Measurements from ENCODE around the gene MCOLN1. TPM values are rescaled to one million over a fixed set of nuclear protein-coding genes. Genes with fewer than 3 reads are reported as not detected.

Gene MCOLN1
- total RNA-seq, 1 donor from 2014 or later, result 5.2 TPM

DNA sequence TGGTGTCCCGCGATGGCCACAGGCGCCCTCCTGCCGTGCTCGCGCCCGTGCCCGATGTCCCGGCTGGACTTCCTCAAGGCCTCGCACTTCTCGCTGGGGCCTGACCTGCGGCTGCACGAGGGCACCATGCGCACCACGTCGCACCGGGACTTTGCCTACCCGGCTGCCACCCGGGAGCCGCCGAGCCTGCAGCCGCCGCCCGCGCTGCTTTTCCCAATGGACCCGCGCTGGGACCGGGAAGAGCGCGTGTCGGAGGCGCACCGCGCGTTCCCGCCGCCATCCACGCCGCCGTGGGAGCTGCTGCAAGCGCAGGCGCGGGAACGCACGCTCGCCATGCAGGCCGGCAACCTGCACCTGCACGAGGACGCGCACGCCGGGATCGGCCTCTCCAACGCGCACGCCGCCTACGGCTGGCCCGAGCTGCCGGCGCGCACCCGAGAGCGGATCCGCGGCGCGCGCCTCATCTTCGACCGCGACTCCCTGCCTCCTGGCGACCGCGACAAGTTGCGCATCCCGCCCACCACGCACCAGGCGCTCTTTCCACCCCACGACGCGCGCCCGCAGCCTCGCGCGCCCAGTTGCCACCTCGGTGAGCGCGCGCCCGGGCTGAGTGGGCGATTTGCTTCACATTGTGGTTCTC lies 21.5 kb upstream of the MCOLN1 start:
- Histone ChIP-seq H3K4me3 (ENCODE audit: low read length in 3 of 3) (peak overlapping the region in 2 of 3 donors; percentile 61 to 77), H3K27me3 (ENCODE audit: control insufficient read depth in 3 of 3, insufficient read depth in 3 of 3, low read length in 3 of 3) (peaks cover 9 to 33% (median 24%) of the 10 kb centered on the region in 3 donors)

DNA sequence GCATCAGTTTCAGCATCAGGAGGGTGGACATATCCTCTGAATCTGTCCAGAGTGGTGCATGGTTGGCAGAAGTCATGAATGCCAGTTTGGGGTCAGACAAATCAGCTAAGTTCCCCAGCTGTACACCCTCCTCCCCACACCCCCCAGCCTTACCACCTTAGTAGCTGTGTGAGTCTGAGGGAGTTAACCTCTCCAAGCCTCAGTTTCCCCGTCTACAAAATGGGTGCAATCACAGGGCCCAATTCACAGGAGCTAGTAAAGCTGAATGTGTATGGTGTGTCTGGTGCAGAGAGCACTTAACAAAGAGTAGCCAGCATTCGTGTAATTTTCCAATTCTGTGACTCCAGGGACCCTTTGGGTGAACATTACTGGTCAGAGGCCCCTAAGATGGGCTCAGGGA lies 19.9 kb upstream of the MCOLN1 start:
- Histone ChIP-seq H3K9me3 (ENCODE audit: control insufficient read depth in 3 of 3, low read length in 3 of 3) (no peaks in the 10 kb centered on the region), H3K27me3 (ENCODE audit: control insufficient read depth in 3 of 3, insufficient read depth in 3 of 3, low read length in 3 of 3) (peaks cover 9 to 33% (median 24%) of the 10 kb centered on the region in 3 donors), H3K27ac (ENCODE audit: low read depth, low read length) (no peak overlapping the region), H3K36me3 (ENCODE audit: control insufficient read depth in 3 of 3, insufficient read depth in 3 of 3, low read length in 3 of 3) (no peaks in the 10 kb centered on the region), H3K4me1 (ENCODE audit: control insufficient read depth in 3 of 3, insufficient read depth in 3 of 3, low read length in 3 of 3) (peaks cover 6 to 11% (median 8%) of the 10 kb centered on the region in 3 donors), H3K4me3 (ENCODE audit: low read length in 3 of 3) (no peak overlapping the region), H3K9ac (ENCODE audit: low read depth in 1 of 3, low read length in 3 of 3) (no peak overlapping the region)

More for the DNA sequence above, 21.5 kb upstream of the MCOLN1 start:
- Histone ChIP-seq H3K9ac (ENCODE audit: low read depth in 1 of 3, low read length in 3 of 3) (peak overlapping the region in 1 of 3 donors; percentile 60), H3K27ac (ENCODE audit: low read depth, low read length) (no peak overlapping the region), H3K4me1 (ENCODE audit: control insufficient read depth in 3 of 3, insufficient read depth in 3 of 3, low read length in 3 of 3) (peaks cover 6 to 11% (median 8%) of the 10 kb centered on the region in 3 donors), H3K36me3 (ENCODE audit: control insufficient read depth in 3 of 3, insufficient read depth in 3 of 3, low read length in 3 of 3) (no peaks in the 10 kb centered on the region), H3K9me3 (ENCODE audit: control insufficient read depth in 3 of 3, low read length in 3 of 3) (no peaks in the 10 kb centered on the region)

- Histone ChIP-seq H3K27me3 (ENCODE audit: control insufficient read depth in 3 of 3, insufficient read depth in 3 of 3, low read length in 3 of 3) (peaks cover 9 to 33% (median 27%) of the 10 kb centered on the region in 3 donors), H3K9me3 (ENCODE audit: control insufficient read depth in 3 of 3, low read length in 3 of 3) (no peaks in the 10 kb centered on the region), H3K4me3 (ENCODE audit: low read length in 3 of 3) (no peak overlapping the region), H3K4me1 (ENCODE audit: control insufficient read depth in 3 of 3, insufficient read depth in 3 of 3, low read length in 3 of 3) (peaks cover 6 to 11% (median 8%) of the 10 kb centered on the region in 3 donors), H3K27ac (ENCODE audit: low read depth, low read length) (no peak overlapping the region), H3K9ac (ENCODE audit: low read depth in 1 of 3, low read length in 3 of 3) (no peak overlapping the region), H3K36me3 (ENCODE audit: control insufficient read depth in 3 of 3, insufficient read depth in 3 of 3, low read length in 3 of 3) (no peaks in the 10 kb centered on the region)
These were observed 17.7 kb upstream of the MCOLN1 start for GRCh38 chr19:7504684-7505083.

DNA sequence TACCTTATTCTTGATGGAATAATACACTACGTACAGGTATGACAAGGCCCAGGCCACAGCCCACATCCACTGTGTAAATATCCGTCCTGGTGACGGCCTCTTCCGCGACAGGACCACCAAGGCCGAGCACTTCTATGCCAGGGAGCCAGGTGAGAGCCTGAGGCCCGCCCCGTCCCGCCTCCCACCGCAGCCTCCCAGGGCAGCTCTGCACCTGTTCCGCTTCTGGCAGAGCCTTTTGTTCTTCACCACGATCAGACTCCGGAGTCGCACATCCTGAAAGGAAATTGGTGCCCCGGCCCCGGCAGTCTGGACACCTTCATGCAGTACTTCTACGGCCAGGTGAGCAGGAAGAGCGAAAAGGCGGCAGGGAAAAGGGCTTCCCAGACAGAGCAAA lies 17.1 kb upstream of the MCOLN1 start:
- H3K27me3 ChIP-seq (ENCODE audit: control insufficient read depth in 3 of 3, insufficient read depth in 3 of 3, low read length in 3 of 3), result peaks cover 9 to 33% (median 33%) of the 10 kb centered on the region in 3 donors
- H3K9me3 ChIP-seq (ENCODE audit: control insufficient read depth in 3 of 3, low read length in 3 of 3), result no peaks in the 10 kb centered on the region
- no peaks in the 10 kb centered on the region for H3K36me3 ChIP-seq (ENCODE audit: control insufficient read depth in 3 of 3, insufficient read depth in 3 of 3, low read length in 3 of 3)
- H3K27ac ChIP-seq (ENCODE audit: low read depth, low read length), result no peak overlapping the region
- peak overlapping the region in 1 of 3 donors; percentile 8 for H3K9ac ChIP-seq (ENCODE audit: low read depth in 1 of 3, low read length in 3 of 3)
- no peak overlapping the region for H3K4me3 ChIP-seq (ENCODE audit: low read length in 3 of 3)
- H3K4me1 ChIP-seq (ENCODE audit: control insufficient read depth in 3 of 3, insufficient read depth in 3 of 3, low read length in 3 of 3), result peaks cover 6 to 11% (median 8%) of the 10 kb centered on the region in 3 donors

DNA sequence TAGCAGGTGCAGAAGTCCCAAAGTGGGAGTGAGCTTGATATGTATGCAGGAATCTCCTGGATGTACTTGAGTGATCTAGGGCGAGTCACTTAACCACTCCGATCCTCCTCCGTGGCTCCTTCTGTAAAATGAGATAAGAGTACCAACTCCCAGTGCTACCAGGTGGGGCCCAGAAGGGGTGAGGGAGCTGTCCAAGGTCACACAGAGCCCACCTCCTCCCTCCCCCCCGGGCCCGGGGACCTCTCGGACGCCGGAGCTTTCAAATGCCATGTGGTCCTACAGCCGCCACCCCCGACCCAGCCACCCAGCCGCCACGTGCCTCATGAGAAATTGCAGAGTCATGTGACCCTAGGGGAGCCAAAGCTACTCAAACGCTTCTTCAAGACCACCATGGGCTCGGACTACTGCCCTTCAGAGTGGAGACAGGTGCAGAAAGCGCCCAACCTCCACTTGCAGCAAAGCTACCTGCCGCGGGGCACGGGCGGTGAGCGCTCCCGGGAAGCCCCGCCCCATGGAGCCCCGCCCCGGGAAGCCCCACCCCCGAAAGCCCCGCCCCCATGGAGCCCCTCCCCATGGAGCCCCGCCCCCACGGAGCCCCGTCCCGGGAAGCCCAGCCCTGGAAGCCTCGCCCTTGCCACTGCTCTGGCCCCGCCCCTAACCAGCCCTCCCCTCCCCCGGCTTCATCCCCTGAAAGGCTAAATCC lies 16.6 kb upstream of the MCOLN1 start:
- peak overlapping the region in 1 of 3 donors; percentile 8 for H3K9ac ChIP-seq (ENCODE audit: low read depth in 1 of 3, low read length in 3 of 3)
- no peak overlapping the region for H3K27ac ChIP-seq (ENCODE audit: low read depth, low read length)
- H3K4me1 ChIP-seq (ENCODE audit: control insufficient read depth in 3 of 3, insufficient read depth in 3 of 3, low read length in 3 of 3), result peaks cover 5 to 9% (median 6%) of the 10 kb centered on the region in 3 donors
- no peak overlapping the region for H3K4me3 ChIP-seq (ENCODE audit: low read length in 3 of 3)
- H3K27me3 ChIP-seq (ENCODE audit: control insufficient read depth in 3 of 3, insufficient read depth in 3 of 3, low read length in 3 of 3), result peaks cover 4 to 34% (median 29%) of the 10 kb centered on the region in 3 donors
- H3K36me3 ChIP-seq (ENCODE audit: control insufficient read depth in 3 of 3, insufficient read depth in 3 of 3, low read length in 3 of 3), result no peaks in the 10 kb centered on the region
- no peaks in the 10 kb centered on the region for H3K9me3 ChIP-seq (ENCODE audit: control insufficient read depth in 3 of 3, low read length in 3 of 3)

- H3K27me3 ChIP-seq (ENCODE audit: control insufficient read depth in 3 of 3, insufficient read depth in 3 of 3, low read length in 3 of 3), result peaks cover 0 to 31% (median 23%) of the 10 kb centered on the region in 3 donors
- H3K9ac ChIP-seq (ENCODE audit: low read depth in 1 of 3, low read length in 3 of 3), result no peak overlapping the region
- peaks cover 0 to 6% (median 4%) of the 10 kb centered on the region in 3 donors for H3K4me1 ChIP-seq (ENCODE audit: control insufficient read depth in 3 of 3, insufficient read depth in 3 of 3, low read length in 3 of 3)
- H3K4me3 ChIP-seq (ENCODE audit: low read length in 3 of 3), result no peak overlapping the region
- no peak overlapping the region for H3K27ac ChIP-seq (ENCODE audit: low read depth, low read length)
- H3K36me3 ChIP-seq (ENCODE audit: control insufficient read depth in 3 of 3, insufficient read depth in 3 of 3, low read length in 3 of 3), result no peaks in the 10 kb centered on the region
- no peaks in the 10 kb centered on the region for H3K9me3 ChIP-seq (ENCODE audit: control insufficient read depth in 3 of 3, low read length in 3 of 3)
These were observed 15.8 kb upstream of the MCOLN1 start for GRCh38 chr19:7506385-7507328.

- peaks cover 0 to 23% (median 15%) of the 10 kb centered on the region in 3 donors for H3K27me3 ChIP-seq (ENCODE audit: control insufficient read depth in 3 of 3, insufficient read depth in 3 of 3, low read length in 3 of 3)
- no peak overlapping the region for H3K9ac ChIP-seq (ENCODE audit: low read depth in 1 of 3, low read length in 3 of 3)
- H3K4me1 ChIP-seq (ENCODE audit: control insufficient read depth in 3 of 3, insufficient read depth in 3 of 3, low read length in 3 of 3), result peaks cover 0 to 6% (median 4%) of the 10 kb centered on the region in 3 donors
- H3K9me3 ChIP-seq (ENCODE audit: control insufficient read depth in 3 of 3, low read length in 3 of 3), result no peaks in the 10 kb centered on the region
- no peak overlapping the region for H3K4me3 ChIP-seq (ENCODE audit: low read length in 3 of 3)
- no peak overlapping the region for H3K27ac ChIP-seq (ENCODE audit: low read depth, low read length)
- no peaks in the 10 kb centered on the region for H3K36me3 ChIP-seq (ENCODE audit: control insufficient read depth in 3 of 3, insufficient read depth in 3 of 3, low read length in 3 of 3)
These were observed 14.5 kb upstream of the MCOLN1 start for GRCh38 chr19:7507884-7508283.

- no peak overlapping the region for H3K4me3 ChIP-seq (ENCODE audit: low read length in 3 of 3)
- H3K36me3 ChIP-seq (ENCODE audit: control insufficient read depth in 3 of 3, insufficient read depth in 3 of 3, low read length in 3 of 3), result no peaks in the 10 kb centered on the region
- H3K4me1 ChIP-seq (ENCODE audit: control insufficient read depth in 3 of 3, insufficient read depth in 3 of 3, low read length in 3 of 3), result peaks cover 0 to 6% (median 4%) of the 10 kb centered on the region in 3 donors
- H3K9me3 ChIP-seq (ENCODE audit: control insufficient read depth in 3 of 3, low read length in 3 of 3), result no peaks in the 10 kb centered on the region
- peaks cover 0 to 20% (median 12%) of the 10 kb centered on the region in 3 donors for H3K27me3 ChIP-seq (ENCODE audit: control insufficient read depth in 3 of 3, insufficient read depth in 3 of 3, low read length in 3 of 3)
- H3K9ac ChIP-seq (ENCODE audit: low read depth in 1 of 3, low read length in 3 of 3), result no peak overlapping the region
- H3K27ac ChIP-seq (ENCODE audit: low read depth, low read length), result no peak overlapping the region
These were observed 12.8 kb upstream of the MCOLN1 start for GRCh38 chr19:7509625-7510024.

DNA sequence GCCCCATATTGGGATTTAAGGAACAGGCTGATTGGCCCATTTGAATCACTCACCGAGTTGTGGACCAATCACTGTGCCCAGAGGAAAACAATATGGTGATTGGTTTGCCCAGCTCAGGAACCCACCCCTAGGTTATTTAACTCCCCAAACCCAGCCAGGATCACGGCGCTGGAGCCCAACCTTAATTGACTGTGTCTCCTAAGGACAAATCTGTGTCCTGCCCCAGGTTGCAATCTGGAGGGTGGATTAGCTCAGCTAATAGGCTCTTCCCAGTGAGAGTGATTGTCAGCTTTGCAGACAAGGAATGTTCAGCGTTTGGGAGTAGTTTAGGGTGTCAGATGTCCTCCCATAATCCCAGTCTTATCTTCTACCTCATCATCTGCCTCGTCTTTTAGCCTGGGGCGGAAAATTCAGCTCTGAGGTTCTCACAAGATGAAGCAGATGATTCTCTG lies 10.0 kb upstream of the MCOLN1 start:
- Histone ChIP-seq H3K27ac (ENCODE audit: low read depth, low read length) (no peak overlapping the region), H3K27me3 (ENCODE audit: control insufficient read depth in 3 of 3, insufficient read depth in 3 of 3, low read length in 3 of 3) (peaks cover 0 to 12% (median 0%) of the 10 kb centered on the region in 3 donors), H3K9ac (ENCODE audit: low read depth in 1 of 3, low read length in 3 of 3) (no peak overlapping the region), H3K36me3 (ENCODE audit: control insufficient read depth in 3 of 3, insufficient read depth in 3 of 3, low read length in 3 of 3) (no peaks in the 10 kb centered on the region), H3K4me1 (ENCODE audit: control insufficient read depth in 3 of 3, insufficient read depth in 3 of 3, low read length in 3 of 3) (peaks cover 7 to 15% (median 15%) of the 10 kb centered on the region in 3 donors), H3K9me3 (ENCODE audit: control insufficient read depth in 3 of 3, low read length in 3 of 3) (no peaks in the 10 kb centered on the region), H3K4me3 (ENCODE audit: low read length in 3 of 3) (no peak overlapping the region)
